Measurements from ENCODE around the gene FERD3L. TPM values are rescaled to one million over a fixed set of nuclear protein-coding genes. Genes with fewer than 3 reads are reported as not detected.

FERD3L gene
- total and polyA plus RNA-seq, 2 experiments from 2014 or later: not detected

DNA sequence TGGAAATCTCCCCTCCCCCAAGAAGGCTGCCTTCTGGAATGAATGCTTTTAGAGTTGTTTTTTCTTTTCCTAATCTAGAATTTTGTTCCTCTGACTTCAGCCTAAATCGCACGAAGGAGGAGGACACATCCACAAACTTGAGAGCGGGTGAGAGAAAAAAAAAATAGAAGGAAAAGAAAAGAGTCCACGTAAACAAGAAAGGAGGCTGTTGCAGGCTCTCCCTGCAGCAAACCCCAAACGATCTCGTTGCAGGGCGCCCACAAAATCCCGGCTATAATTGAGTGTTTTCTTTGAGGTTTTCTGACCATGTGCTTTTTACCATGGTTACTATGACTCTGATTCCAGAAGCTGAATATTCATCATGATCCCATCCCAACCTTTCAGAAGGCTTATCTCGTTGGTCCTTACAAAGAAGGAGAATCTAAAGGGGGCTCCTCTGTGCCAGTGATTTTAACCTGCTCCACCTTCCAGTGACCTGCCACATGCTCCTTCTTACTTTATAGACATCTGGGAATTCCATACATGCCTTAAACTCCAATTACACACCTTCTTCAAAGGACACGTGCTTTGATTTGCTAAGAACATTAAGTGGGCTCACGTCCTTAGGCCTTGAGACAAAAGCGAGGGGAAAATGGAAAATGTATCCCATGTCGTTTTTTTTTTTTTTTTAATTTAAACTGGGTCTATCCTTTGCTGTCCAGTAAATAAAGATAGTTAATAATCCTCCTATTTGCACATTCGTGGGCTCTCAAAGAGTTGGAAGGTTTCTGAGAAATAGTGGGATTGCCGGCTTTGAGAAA, 33.5 kb downstream of the FERD3L start:
- peak overlapping the region; percentile 78 for H3K4me2 ChIP-seq
- H4K20me1 ChIP-seq (replicated peaks; ENCODE audit: insufficient read depth): peaks cover 13% of the 10 kb centered on the region; the same call in 1 of the 2 replicates
- no peaks in the 10 kb centered on the region; the same call in 2 of the 3 replicates for H3K9me3 Mint-ChIP-seq
- no peak overlapping the region for H2AFZ ChIP-seq
- no peak for ATAC-seq
- no peaks in the 10 kb centered on the region for H3K79me2 ChIP-seq (replicated peaks; ENCODE audit: insufficient read depth)
- no peaks in the 10 kb centered on the region for H3K36me3 Mint-ChIP-seq (ENCODE audit: low read depth)
- H3K4me3 Mint-ChIP-seq: peak overlapping the region; percentile 52
- peak overlapping the region; percentile 50 for H3K4me3 ChIP-seq
- peak; percentile 52 for TF ChIP-seq EZH2 (IDR thresholded peaks at IDR 0.05; ENCODE audit: low read depth, unreplicated experiment)
- TF ChIP-seq ZNF114 (CRISPR knock-in tag; IDR thresholded peaks at IDR 0.05): no peak
- H3K4me1 ChIP-seq (ENCODE audit: insufficient read depth): peaks cover 76% of the 10 kb centered on the region
- no peaks in the 10 kb centered on the region for H3K9me2 ChIP-seq (ENCODE audit: insufficient read depth)
- peaks cover 99% of the 10 kb centered on the region for H3K27me3 Mint-ChIP-seq (ENCODE audit: insufficient read depth, low read depth, poor library complexity)
- H3K36me3 ChIP-seq (ENCODE audit: insufficient read depth): no peaks in the 10 kb centered on the region
- peaks cover 55% of the 10 kb centered on the region for H3K4me1 Mint-ChIP-seq
- no peak overlapping the region for H3K27ac Mint-ChIP-seq
- DNase-seq (ENCODE audit: low spot score): peak; percentile 52
- H3F3A ChIP-seq (replicated peaks; ENCODE audit: low read depth): peaks cover 28% of the 10 kb centered on the region
- H3K27ac ChIP-seq (ENCODE audit: low read depth): no peak overlapping the region
- H3K27me3 ChIP-seq (ENCODE audit: insufficient read depth): peaks cover 100% of the 10 kb centered on the region

DNA sequence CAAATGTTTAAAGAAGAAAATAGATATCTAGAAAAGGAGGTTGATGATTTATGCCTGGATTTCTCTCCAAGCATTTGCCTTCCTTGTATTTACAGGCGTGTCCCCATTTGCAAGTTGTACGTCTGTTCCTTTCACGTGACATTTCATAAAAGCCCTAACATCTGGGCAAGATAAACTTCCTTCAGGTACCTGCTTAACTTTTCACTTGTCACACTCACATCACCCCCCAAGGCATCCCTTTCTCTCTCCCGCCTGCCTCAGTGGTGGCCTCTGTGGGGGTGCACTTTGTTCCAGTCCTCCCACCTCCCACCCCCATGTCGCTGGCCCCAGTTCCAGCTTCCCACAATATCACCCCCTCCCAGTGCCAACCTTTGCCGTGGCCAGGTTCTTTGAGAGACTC, 34.4 kb downstream of the FERD3L start:
- peaks cover 14% of the 10 kb centered on the region; the same call in 1 of the 2 replicates for H4K20me1 ChIP-seq (replicated peaks; ENCODE audit: insufficient read depth)
- no peak overlapping the region for H2AFZ ChIP-seq
- ATAC-seq: no peak
- H3K27ac Mint-ChIP-seq: no peak overlapping the region
- no peak for DNase-seq (ENCODE audit: low spot score)
- TF ChIP-seq JUNB (IDR thresholded peaks at IDR 0.05; ENCODE audit: unreplicated experiment) (no peak), ZNF114 (CRISPR knock-in tag; IDR thresholded peaks at IDR 0.05) (no peak), ZNF331 (CRISPR knock-in tag; IDR thresholded peaks at IDR 0.05; ENCODE audit: low read depth) (no peak)
- TF ChIP-seq, protein P1, sequence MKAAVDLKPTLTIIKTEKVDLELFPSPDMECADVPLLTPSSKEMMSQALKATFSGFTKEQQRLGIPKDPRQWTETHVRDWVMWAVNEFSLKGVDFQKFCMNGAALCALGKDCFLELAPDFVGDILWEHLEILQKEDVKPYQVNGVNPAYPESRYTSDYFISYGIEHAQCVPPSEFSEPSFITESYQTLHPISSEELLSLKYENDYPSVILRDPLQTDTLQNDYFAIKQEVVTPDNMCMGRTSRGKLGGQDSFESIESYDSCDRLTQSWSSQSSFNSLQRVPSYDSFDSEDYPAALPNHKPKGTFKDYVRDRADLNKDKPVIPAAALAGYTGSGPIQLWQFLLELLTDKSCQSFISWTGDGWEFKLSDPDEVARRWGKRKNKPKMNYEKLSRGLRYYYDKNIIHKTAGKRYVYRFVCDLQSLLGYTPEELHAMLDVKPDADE (IDR thresholded peaks at IDR 0.05): no peak
- TF ChIP-seq, protein P2, sequence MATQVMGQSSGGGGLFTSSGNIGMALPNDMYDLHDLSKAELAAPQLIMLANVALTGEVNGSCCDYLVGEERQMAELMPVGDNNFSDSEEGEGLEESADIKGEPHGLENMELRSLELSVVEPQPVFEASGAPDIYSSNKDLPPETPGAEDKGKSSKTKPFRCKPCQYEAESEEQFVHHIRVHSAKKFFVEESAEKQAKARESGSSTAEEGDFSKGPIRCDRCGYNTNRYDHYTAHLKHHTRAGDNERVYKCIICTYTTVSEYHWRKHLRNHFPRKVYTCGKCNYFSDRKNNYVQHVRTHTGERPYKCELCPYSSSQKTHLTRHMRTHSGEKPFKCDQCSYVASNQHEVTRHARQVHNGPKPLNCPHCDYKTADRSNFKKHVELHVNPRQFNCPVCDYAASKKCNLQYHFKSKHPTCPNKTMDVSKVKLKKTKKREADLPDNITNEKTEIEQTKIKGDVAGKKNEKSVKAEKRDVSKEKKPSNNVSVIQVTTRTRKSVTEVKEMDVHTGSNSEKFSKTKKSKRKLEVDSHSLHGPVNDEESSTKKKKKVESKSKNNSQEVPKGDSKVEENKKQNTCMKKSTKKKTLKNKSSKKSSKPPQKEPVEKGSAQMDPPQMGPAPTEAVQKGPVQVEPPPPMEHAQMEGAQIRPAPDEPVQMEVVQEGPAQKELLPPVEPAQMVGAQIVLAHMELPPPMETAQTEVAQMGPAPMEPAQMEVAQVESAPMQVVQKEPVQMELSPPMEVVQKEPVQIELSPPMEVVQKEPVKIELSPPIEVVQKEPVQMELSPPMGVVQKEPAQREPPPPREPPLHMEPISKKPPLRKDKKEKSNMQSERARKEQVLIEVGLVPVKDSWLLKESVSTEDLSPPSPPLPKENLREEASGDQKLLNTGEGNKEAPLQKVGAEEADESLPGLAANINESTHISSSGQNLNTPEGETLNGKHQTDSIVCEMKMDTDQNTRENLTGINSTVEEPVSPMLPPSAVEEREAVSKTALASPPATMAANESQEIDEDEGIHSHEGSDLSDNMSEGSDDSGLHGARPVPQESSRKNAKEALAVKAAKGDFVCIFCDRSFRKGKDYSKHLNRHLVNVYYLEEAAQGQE (IDR thresholded peaks at IDR 0.05; ENCODE audit: unreplicated experiment): no peak
- H3K9me2 ChIP-seq (ENCODE audit: insufficient read depth): no peaks in the 10 kb centered on the region
- peaks cover 59% of the 10 kb centered on the region for H3K4me1 Mint-ChIP-seq
- H3K4me3 Mint-ChIP-seq: peak overlapping the region; percentile 52; the same call in 2 of the 3 replicates
- H3K27ac ChIP-seq (ENCODE audit: low read depth): no peak overlapping the region
- no peaks in the 10 kb centered on the region; the same call in 2 of the 3 replicates for H3K9me3 Mint-ChIP-seq
- H3F3A ChIP-seq (replicated peaks; ENCODE audit: low read depth): peaks cover 36% of the 10 kb centered on the region
- no peaks in the 10 kb centered on the region for H3K36me3 Mint-ChIP-seq (ENCODE audit: low read depth)
- H3K4me1 ChIP-seq (ENCODE audit: insufficient read depth): peaks cover 79% of the 10 kb centered on the region
- no peaks in the 10 kb centered on the region for H3K79me2 ChIP-seq (replicated peaks; ENCODE audit: insufficient read depth)
- no peaks in the 10 kb centered on the region for H3K36me3 ChIP-seq (ENCODE audit: insufficient read depth)
- peaks cover 100% of the 10 kb centered on the region for H3K27me3 ChIP-seq (ENCODE audit: insufficient read depth)
- peak overlapping the region; percentile 78 for H3K4me2 ChIP-seq
- peaks cover 99% of the 10 kb centered on the region for H3K27me3 Mint-ChIP-seq (ENCODE audit: insufficient read depth, low read depth, poor library complexity)
- peak overlapping the region; percentile 50 for H3K4me3 ChIP-seq
